ENCODE results near the gene PIK3AP1. TPM values are rescaled to one million over a fixed set of nuclear protein-coding genes. Genes with fewer than 3 reads are reported as not detected.
A peak's percentile ranks its signal among the peaks of the same experiment; 100 is the strongest.

PIK3AP1 gene
- total and polyA plus RNA-seq, 8 donors: 2.6 to 14.5 (median 6.4) TPM; not detected in 1

DNA sequence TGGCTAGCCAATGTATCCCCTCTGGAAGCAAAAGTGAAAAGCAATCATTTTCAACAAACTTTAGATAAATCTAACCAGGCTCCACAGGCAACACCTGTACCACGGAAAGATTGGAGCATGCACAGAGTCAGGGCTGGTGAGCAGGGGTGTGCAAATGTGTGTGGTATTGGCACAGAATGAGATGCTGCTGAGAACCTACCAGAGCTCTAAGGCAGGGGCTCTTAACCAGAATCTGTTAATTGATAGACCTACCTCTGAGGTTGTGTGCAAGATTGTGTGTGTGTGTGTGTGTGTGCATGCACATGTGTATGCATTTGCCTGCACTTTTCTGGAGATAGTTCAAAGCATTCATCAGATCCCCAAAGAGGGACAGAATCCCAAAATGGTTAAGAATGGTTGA, 62.9 kb downstream of the PIK3AP1 start:
- H3K9me3 ChIP-seq: no peaks in the 10 kb centered on the region
- no peaks in the 10 kb centered on the region for H3K27me3 ChIP-seq
- WGBS, 5 donors: 75 to 100% (median 79%) methylated on average over 1 of the region's 1 CpG
- peaks cover 0 to 6% (median 0%) of the 10 kb centered on the region in 4 donors for H3K4me1 ChIP-seq
- intact Hi-C loops (cut with DNase I; ENCODE audit: low total_unique reads): no loop called here
- TF ChIP-seq POLR2AphosphoS5 (IDR thresholded peaks at IDR 0.05): no peak
- TF ChIP-seq, protein P1, sequence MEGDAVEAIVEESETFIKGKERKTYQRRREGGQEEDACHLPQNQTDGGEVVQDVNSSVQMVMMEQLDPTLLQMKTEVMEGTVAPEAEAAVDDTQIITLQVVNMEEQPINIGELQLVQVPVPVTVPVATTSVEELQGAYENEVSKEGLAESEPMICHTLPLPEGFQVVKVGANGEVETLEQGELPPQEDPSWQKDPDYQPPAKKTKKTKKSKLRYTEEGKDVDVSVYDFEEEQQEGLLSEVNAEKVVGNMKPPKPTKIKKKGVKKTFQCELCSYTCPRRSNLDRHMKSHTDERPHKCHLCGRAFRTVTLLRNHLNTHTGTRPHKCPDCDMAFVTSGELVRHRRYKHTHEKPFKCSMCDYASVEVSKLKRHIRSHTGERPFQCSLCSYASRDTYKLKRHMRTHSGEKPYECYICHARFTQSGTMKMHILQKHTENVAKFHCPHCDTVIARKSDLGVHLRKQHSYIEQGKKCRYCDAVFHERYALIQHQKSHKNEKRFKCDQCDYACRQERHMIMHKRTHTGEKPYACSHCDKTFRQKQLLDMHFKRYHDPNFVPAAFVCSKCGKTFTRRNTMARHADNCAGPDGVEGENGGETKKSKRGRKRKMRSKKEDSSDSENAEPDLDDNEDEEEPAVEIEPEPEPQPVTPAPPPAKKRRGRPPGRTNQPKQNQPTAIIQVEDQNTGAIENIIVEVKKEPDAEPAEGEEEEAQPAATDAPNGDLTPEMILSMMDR (IDR thresholded peaks at IDR 0.05): no peak
- no peak for TF ChIP-seq EP300 (IDR thresholded peaks at IDR 0.05)
- no peak for TF ChIP-seq POLR2A (IDR thresholded peaks at IDR 0.05)
- H3K27ac ChIP-seq: no peak overlapping the region
- H3K4me3 ChIP-seq: no peak overlapping the region
- no peaks in the 10 kb centered on the region for H3K36me3 ChIP-seq
- no peak for DNase-seq

DNA sequence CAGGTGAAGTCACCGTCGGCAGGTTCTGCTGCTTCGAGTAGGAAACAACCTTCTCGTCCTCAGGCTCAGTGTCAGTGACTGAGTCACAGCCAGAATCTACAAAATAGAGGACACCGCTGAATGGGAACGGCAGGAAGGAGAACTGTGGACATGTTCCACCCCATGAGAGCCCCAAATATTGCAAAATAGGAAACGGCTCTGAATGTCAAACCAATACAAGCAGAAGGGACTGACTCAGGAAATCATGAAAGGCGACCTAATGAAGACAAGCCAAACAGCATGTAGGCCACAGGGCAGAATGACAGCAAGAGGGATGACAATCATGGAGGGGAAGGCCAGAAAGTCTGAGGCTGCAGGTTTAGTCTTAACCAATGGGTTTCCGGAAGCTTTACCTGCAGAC, 63.5 kb downstream of the PIK3AP1 start:
- TF ChIP-seq, protein P1 (IDR thresholded peaks at IDR 0.05): no peak
- TF ChIP-seq EP300 (IDR thresholded peaks at IDR 0.05) (no peak), POLR2A (IDR thresholded peaks at IDR 0.05) (no peak), POLR2AphosphoS5 (IDR thresholded peaks at IDR 0.05) (no peak)
- Histone ChIP-seq H3K36me3 (no peaks in the 10 kb centered on the region), H3K4me3 (peak overlapping the region in 1 of 4 donors; percentile 1), H3K27me3 (no peaks in the 10 kb centered on the region), H3K27ac (peak overlapping the region in 2 of 5 donors; percentile 24 to 45), H3K9me3 (no peaks in the 10 kb centered on the region), H3K4me1 (peaks cover 0 to 8% (median 0%) of the 10 kb centered on the region in 4 donors)
- no peak for DNase-seq
- WGBS, 5 donors: 74 to 92% (median 88%) methylated on average over 9 of the region's 9 CpGs
- intact Hi-C loops (cut with DNase I; ENCODE audit: low total_unique reads): no loop called here

DNA sequence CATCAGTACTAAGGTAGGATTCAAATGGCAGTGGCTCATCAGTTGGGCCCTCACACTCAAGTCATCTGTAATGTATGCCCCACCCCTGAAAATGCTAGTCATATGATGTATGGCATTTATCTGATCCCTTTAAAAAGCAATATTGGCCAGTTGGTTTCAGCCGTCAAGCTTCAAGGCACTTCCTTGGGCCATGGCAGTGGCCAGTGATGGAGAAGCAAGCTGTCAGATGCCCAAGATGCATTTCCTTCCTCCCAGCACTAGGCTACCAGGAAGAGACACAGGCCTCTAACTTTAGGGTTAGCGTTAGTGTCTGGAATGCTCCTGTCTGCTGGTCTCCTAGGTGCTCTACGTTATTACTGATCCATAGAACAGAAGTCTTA, 64.1 kb downstream of the PIK3AP1 start:
- Histone ChIP-seq H3K36me3 (peaks cover 0 to 2% (median 0%) of the 10 kb centered on the region in 4 donors), H3K4me3 (peak overlapping the region in 1 of 4 donors; percentile 1), H3K27me3 (no peaks in the 10 kb centered on the region), H3K9me3 (no peaks in the 10 kb centered on the region), H3K4me1 (peaks cover 0 to 12% (median 0%) of the 10 kb centered on the region in 4 donors), H3K27ac (peak overlapping the region in 2 of 5 donors; percentile 24 to 45)
- WGBS, 5 donors: 88 to 93% (median 88%) methylated on average over 3 of the region's 3 CpGs
- intact Hi-C loops (cut with DNase I; ENCODE audit: low total_unique reads): no loop called here
- TF ChIP-seq EP300 (IDR thresholded peaks at IDR 0.05): no peak
- DNase-seq: no peak

DNA sequence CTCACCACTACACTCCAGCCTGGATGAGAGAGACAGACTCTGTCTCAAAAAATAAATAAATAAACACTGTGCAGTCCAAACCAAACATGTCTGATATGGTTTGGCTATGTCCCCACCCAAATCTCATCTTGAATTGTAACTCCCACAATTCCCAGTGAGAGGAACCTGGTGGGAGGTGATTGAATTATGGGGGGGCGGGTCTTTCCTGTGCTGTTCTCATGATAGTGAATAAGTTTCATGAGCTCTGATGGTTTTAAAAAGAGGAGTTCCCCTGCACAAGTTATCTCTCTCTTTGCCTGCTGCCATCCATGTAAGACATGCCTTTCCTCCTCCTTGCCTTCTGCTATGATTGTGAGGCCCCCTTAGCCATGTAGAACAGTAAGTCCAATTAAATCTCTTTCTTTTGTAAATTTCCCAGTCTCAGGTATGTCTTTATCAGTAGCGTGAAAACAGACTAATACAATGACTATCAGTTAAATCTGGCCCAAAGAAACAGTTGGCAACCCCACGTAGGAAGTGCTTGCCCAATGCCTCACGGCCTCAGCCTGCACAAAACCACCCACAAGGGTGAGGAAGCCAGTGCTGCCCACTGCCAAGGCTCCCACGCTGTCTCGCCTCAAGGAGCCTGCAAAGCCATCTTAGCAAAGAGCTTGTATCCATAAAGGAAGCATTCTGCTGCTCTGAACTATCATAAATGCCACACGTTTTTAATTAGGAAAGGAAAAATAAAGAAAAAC, 64.7 kb downstream of the PIK3AP1 start:
- no peaks in the 10 kb centered on the region for H3K9me3 ChIP-seq
- no peak for TF ChIP-seq EP300 (IDR thresholded peaks at IDR 0.05)
- no peak for TF ChIP-seq POLR2AphosphoS5 (IDR thresholded peaks at IDR 0.05)
- TF ChIP-seq POLR2A (IDR thresholded peaks at IDR 0.05): no peak
- TF ChIP-seq, protein P1 (IDR thresholded peaks at IDR 0.05): no peak
- H3K27me3 ChIP-seq: no peaks in the 10 kb centered on the region
- H3K4me1 ChIP-seq: peaks cover 0 to 12% (median 0%) of the 10 kb centered on the region in 4 donors
- no peak overlapping the region for H3K27ac ChIP-seq
- DNase-seq: no peak
- 69 to 86% (median 74%) methylated on average over 7 of the region's 7 CpGs for WGBS, 5 donors
- H3K4me3 ChIP-seq: peak overlapping the region in 1 of 4 donors; percentile 1
- H3K36me3 ChIP-seq: peaks cover 0 to 8% (median 1%) of the 10 kb centered on the region in 4 donors
- intact Hi-C loops (cut with DNase I; ENCODE audit: low total_unique reads): no loop called here

DNA sequence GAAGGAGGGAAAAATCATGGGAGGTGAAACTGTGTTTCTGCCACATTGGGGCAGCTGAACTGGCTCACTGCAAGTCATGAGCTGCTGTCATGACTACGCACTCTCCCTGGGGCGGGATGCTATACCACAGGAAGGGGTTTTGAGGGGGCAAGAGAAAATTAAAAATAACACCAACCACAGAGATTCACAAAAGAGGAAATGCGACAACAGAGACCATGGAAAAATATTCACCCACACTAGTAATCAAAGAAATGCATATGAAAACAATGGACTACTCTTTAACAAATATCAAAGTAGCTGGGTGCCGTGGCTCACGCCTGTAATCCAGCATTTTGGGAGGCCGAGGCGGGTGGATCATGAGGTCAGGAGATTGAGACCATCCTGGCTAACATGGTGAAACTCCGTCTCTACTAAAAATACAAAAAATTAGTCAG, 68.3 kb downstream of the PIK3AP1 start:
- H3K36me3 ChIP-seq: peaks cover 0 to 22% (median 5%) of the 10 kb centered on the region in 4 donors
- WGBS, 5 donors: 71 to 89% (median 78%) methylated on average over 8 of the region's 8 CpGs
- no peak overlapping the region for H3K4me3 ChIP-seq
- no peak for TF ChIP-seq POLR2A (IDR thresholded peaks at IDR 0.05)
- H3K27ac ChIP-seq: no peak overlapping the region
- H3K4me1 ChIP-seq: peaks cover 0 to 10% (median 0%) of the 10 kb centered on the region in 4 donors
- intact Hi-C loops (cut with DNase I; ENCODE audit: low total_unique reads): no loop called here
- no peaks in the 10 kb centered on the region for H3K27me3 ChIP-seq
- peak in 1 of 2 donors; percentile 54 for DNase-seq
- H3K9me3 ChIP-seq: no peaks in the 10 kb centered on the region

All from stomach (tissue), 9 donors.